Pulmonary artery endothelial cell (primary cell): ENCODE data around the gene SCN8A. TPM values are rescaled to one million over a fixed set of nuclear protein-coding genes. Genes with fewer than 3 reads are reported as not detected.
"Not testable (repeated sequence)": the region's sequence is repeated elsewhere in the genome, so short reads cannot be mapped to it uniquely, and the experiment has no call there.

Experiments used
- DNase-seq: peaks from one replicate; pipeline ENCODE4 v3.0.0-alpha.2; 2011; ENCODE audit warnings: low read depth, low spot score
- total RNA-seq: library from RNA; depleted of rRNA; stranded (reverse); fragments of >200 nt; gene quantifications from 2 replicates; pipeline ENCODE4 v1.2.3, GENCODE V29; 2014

Gene SCN8A
- 21.0 and 30.7 TPM in 2 replicates for total RNA-seq

GRCh38 chr12:51591016-51591901 lies at the start of gene SCN8A:
TSS of gene SCN8A (plus strand) at chr12:51591233. CDS start at chr12:51662818, 71,585 bp downstream.
- DNase-seq: no peak

- no peak for DNase-seq
Measured at GRCh38 chr12:51546097-51546496, 44.9 kb upstream of the SCN8A start.

- DNase-seq: no peak
Measured at GRCh38 chr12:51547606-51548005, 43.4 kb upstream of the SCN8A start.

- DNase-seq: no peak
Measured at GRCh38 chr12:51548241-51548640, 42.8 kb upstream of the SCN8A start.

GRCh38 chr12:51549637-51550036 lies 41.4 kb upstream of the SCN8A start:
- no peak for DNase-seq

- DNase-seq: not testable (repeated sequence)
Measured at GRCh38 chr12:51568271-51569032, 22.6 kb upstream of the SCN8A start.

GRCh38 chr12:51579321-51579850 lies 11.6 kb upstream of the SCN8A start:
- DNase-seq: no peak

GRCh38 chr12:51589060-51589459 lies 2.0 kb upstream of the SCN8A start:
- no peak for DNase-seq

- DNase-seq: no peak
Measured at GRCh38 chr12:51589557-51590176, 1.4 kb upstream of the SCN8A start.

GRCh38 chr12:51590347-51591015 lies 552 bp upstream of the SCN8A start:
- DNase-seq: peak; percentile 15

- DNase-seq: no peak
Measured at GRCh38 chr12:51592034-51592705, 1.1 kb downstream of the SCN8A start.

GRCh38 chr12:51593021-51593420 lies 2.0 kb downstream of the SCN8A start:
- DNase-seq: no peak

- DNase-seq: peak; percentile 17
Measured at GRCh38 chr12:51593539-51593938, 2.5 kb downstream of the SCN8A start.

- no peak for DNase-seq
Measured at GRCh38 chr12:51598156-51598555, 7.1 kb downstream of the SCN8A start.

- DNase-seq: no peak
Measured at GRCh38 chr12:51600721-51601120, 9.7 kb downstream of the SCN8A start.

- DNase-seq: no peak
Measured at GRCh38 chr12:51601241-51601640, 10.2 kb downstream of the SCN8A start.

- DNase-seq: not testable (repeated sequence)
Measured at GRCh38 chr12:51605896-51606295, 14.9 kb downstream of the SCN8A start.

- not testable (repeated sequence) for DNase-seq
Measured at GRCh38 chr12:51607197-51607596, 16.2 kb downstream of the SCN8A start.

- DNase-seq: no peak
Measured at GRCh38 chr12:51620448-51620847, 29.4 kb downstream of the SCN8A start.

GRCh38 chr12:51621156-51621922 lies 30.3 kb downstream of the SCN8A start:
- peak; percentile 13 for DNase-seq
